GM23338 (cell line): Measurements from ENCODE around the gene NFE2L1. TPM values are rescaled to one million over a fixed set of nuclear protein-coding genes. Genes with fewer than 3 reads are reported as not detected.

Experiments used
- ATAC-seq: fragments of 200-7000 bp; cut with Tn5 transposase; 3 replicates; pipeline ENCODE4 v1.9.1; 2020
- DNase-seq: peaks from one replicate; pipeline ENCODE4 v3.0.0-alpha.2; 2015; ENCODE audit warnings: low spot score
- H2AFZ ChIP-seq: fragments of 200-600 bp; sonication (generic); 2 replicates; pipeline ENCODE4 v1.8.0; 2016; ENCODE audit warnings: antibody characterized with exemption, mild to moderate bottlenecking, moderate library complexity
- H3F3A ChIP-seq: fragments of 200-600 bp; sonication (generic); replicated peaks from 2 replicates; pipeline ENCODE4 v1.8.0; 2017; ENCODE audit warnings: antibody characterized with exemption, mixed run types, low read depth
- H3K27ac ChIP-seq: fragments of 200-600 bp; sonication (generic); 2 replicates; pipeline ENCODE4 v1.6.1; 2016; ENCODE audit warnings: low read depth
- H3K27me3 ChIP-seq: fragments of 200-600 bp; sonication (generic); 2 replicates; pipeline ENCODE4 v1.8.0; 2016; ENCODE audit warnings: mild to moderate bottlenecking, mixed run types, moderate library complexity; ENCODE audit not compliant: insufficient read depth
- H3K36me3 ChIP-seq: fragments of 200-600 bp; sonication (generic); 2 replicates; pipeline ENCODE4 v1.8.0; 2016; ENCODE audit warnings: mild to moderate bottlenecking; ENCODE audit not compliant: insufficient read depth
- H3K4me1 ChIP-seq: fragments of 200-600 bp; sonication (generic); 2 replicates; pipeline ENCODE4 v1.8.0; 2016; ENCODE audit warnings: mild to moderate bottlenecking, moderate library complexity; ENCODE audit not compliant: insufficient read depth
- H3K4me2 ChIP-seq: fragments of 200-600 bp; sonication (generic); 2 replicates; pipeline ENCODE4 v1.7.1; 2017; ENCODE audit warnings: mixed run types
- H3K4me3 ChIP-seq: fragments of 200-600 bp; sonication (generic); 2 replicates; pipeline ENCODE4 v1.6.1; 2016; ENCODE audit warnings: mixed run types
- H3K79me2 ChIP-seq: fragments of 200-600 bp; sonication (generic); replicated peaks from 2 replicates; pipeline ENCODE4 v1.8.0; 2017; ENCODE audit warnings: mild to moderate bottlenecking; ENCODE audit not compliant: insufficient read depth
- H3K9me2 ChIP-seq: fragments of 200-600 bp; sonication (generic); 2 replicates; pipeline ENCODE4 v1.8.0; 2017; ENCODE audit not compliant: insufficient read depth
- H4K20me1 ChIP-seq: fragments of 200-600 bp; sonication (generic); replicated peaks from 2 replicates; pipeline ENCODE4 v1.8.0; 2017; ENCODE audit warnings: mild to moderate bottlenecking; ENCODE audit not compliant: insufficient read depth
- H3K27ac Mint-ChIP-seq: 2 replicates; pipeline ENCODE4 v1.8.0; 2020; ENCODE audit warnings: inconsistent platforms, mild to moderate bottlenecking, moderate library complexity, mixed read lengths
- H3K27me3 Mint-ChIP-seq: 3 replicates; pipeline ENCODE4 v1.8.0; 2022; ENCODE audit warnings: low read depth, mild to moderate bottlenecking, moderate library complexity, mixed read lengths, inconsistent platforms; ENCODE audit not compliant: insufficient read depth, poor library complexity
- H3K36me3 Mint-ChIP-seq: 3 replicates; pipeline ENCODE4 v1.8.0; 2021; ENCODE audit warnings: low read depth, mild to moderate bottlenecking, inconsistent platforms, moderate library complexity, mixed read lengths
- H3K4me1 Mint-ChIP-seq: 3 replicates; pipeline ENCODE4 v1.8.0; 2020; ENCODE audit warnings: mild to moderate bottlenecking, inconsistent platforms, mixed read lengths
- H3K4me3 Mint-ChIP-seq: 3 replicates; pipeline ENCODE4 v1.8.0; 2021; ENCODE audit warnings: moderate library complexity, mild to moderate bottlenecking, inconsistent platforms, mixed read lengths
- H3K9me3 Mint-ChIP-seq: 3 replicates; pipeline ENCODE4 v1.8.0; 2020; ENCODE audit warnings: moderate library complexity, mild to moderate bottlenecking, inconsistent platforms, mixed read lengths
- CREB1 ChIP-seq: fragments of 250-450 bp; sonication (Bioruptor Pico); IDR thresholded peaks from 2 replicates; pipeline ENCODE4 v1.5.0; 2020; ENCODE audit warnings: low read depth, mild to moderate bottlenecking, moderate library complexity
- POLR2AphosphoS5 ChIP-seq: IDR thresholded peaks from 2 replicates; pipeline ENCODE4 v1.6.1; 2016; ENCODE audit warnings: antibody characterized with exemption, low read depth
- ZNF331 ChIP-seq: fragments of 250-450 bp; sonication (Bioruptor Pico); IDR thresholded peaks from 2 replicates; pipeline ENCODE4 v1.5.0; 2020; ENCODE audit warnings: low read depth, mild to moderate bottlenecking, moderate library complexity
- polyA plus RNA-seq: library from polyadenylated mRNA; unstranded; fragments of >200 nt; fragmentation: Nextera tagmentation; extraction: Ambion mirVana; gene quantifications from 2 replicates; pipeline ENCODE4 v1.2.1, GENCODE V29; 2016
- total RNA-seq: library from RNA; depleted of rRNA; stranded (reverse); fragments of >200 nt; shearing (Covaris generic); gene quantifications from 2 replicates; pipeline ENCODE4 v1.2.3, GENCODE V29; 2014
- TF ChIP-seq, protein P1 (sequence below): fragments of 250-450 bp; sonication (Bioruptor Pico); IDR thresholded peaks from 2 replicates; pipeline ENCODE4 v1.5.0; 2020; ENCODE audit warnings: mild to moderate bottlenecking, moderate library complexity
- TF ChIP-seq, protein P2 (sequence below): IDR thresholded peaks from one replicate; pipeline ENCODE4 v1.6.1; 2018; ENCODE audit warnings: antibody characterized with exemption; ENCODE audit not compliant: unreplicated experiment

NFE2L1 gene
- total and polyA plus RNA-seq, 2 experiments from 2014 or later = 39.9 to 138 TPM

DNA sequence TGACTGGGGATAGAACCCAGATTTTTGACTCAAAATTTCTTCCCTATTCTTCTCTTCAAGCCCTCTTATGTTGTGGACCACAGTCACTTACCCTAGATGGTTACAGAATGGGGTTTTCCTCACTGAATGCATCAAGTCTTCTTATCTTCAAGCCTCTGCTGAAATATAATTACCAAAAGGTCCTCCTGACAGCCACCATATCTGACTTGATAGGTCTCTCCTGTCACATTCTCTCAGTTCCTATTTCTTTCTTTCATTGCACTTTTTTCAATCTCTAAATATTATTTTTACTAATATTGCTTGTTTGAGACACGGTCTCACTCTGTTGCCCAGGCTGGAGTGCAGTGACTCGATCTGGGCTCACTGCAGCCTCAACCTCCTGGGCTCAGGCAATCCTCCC lies 9.5 kb upstream of the NFE2L1 start (continued):
- TF ChIP-seq, protein P1, sequence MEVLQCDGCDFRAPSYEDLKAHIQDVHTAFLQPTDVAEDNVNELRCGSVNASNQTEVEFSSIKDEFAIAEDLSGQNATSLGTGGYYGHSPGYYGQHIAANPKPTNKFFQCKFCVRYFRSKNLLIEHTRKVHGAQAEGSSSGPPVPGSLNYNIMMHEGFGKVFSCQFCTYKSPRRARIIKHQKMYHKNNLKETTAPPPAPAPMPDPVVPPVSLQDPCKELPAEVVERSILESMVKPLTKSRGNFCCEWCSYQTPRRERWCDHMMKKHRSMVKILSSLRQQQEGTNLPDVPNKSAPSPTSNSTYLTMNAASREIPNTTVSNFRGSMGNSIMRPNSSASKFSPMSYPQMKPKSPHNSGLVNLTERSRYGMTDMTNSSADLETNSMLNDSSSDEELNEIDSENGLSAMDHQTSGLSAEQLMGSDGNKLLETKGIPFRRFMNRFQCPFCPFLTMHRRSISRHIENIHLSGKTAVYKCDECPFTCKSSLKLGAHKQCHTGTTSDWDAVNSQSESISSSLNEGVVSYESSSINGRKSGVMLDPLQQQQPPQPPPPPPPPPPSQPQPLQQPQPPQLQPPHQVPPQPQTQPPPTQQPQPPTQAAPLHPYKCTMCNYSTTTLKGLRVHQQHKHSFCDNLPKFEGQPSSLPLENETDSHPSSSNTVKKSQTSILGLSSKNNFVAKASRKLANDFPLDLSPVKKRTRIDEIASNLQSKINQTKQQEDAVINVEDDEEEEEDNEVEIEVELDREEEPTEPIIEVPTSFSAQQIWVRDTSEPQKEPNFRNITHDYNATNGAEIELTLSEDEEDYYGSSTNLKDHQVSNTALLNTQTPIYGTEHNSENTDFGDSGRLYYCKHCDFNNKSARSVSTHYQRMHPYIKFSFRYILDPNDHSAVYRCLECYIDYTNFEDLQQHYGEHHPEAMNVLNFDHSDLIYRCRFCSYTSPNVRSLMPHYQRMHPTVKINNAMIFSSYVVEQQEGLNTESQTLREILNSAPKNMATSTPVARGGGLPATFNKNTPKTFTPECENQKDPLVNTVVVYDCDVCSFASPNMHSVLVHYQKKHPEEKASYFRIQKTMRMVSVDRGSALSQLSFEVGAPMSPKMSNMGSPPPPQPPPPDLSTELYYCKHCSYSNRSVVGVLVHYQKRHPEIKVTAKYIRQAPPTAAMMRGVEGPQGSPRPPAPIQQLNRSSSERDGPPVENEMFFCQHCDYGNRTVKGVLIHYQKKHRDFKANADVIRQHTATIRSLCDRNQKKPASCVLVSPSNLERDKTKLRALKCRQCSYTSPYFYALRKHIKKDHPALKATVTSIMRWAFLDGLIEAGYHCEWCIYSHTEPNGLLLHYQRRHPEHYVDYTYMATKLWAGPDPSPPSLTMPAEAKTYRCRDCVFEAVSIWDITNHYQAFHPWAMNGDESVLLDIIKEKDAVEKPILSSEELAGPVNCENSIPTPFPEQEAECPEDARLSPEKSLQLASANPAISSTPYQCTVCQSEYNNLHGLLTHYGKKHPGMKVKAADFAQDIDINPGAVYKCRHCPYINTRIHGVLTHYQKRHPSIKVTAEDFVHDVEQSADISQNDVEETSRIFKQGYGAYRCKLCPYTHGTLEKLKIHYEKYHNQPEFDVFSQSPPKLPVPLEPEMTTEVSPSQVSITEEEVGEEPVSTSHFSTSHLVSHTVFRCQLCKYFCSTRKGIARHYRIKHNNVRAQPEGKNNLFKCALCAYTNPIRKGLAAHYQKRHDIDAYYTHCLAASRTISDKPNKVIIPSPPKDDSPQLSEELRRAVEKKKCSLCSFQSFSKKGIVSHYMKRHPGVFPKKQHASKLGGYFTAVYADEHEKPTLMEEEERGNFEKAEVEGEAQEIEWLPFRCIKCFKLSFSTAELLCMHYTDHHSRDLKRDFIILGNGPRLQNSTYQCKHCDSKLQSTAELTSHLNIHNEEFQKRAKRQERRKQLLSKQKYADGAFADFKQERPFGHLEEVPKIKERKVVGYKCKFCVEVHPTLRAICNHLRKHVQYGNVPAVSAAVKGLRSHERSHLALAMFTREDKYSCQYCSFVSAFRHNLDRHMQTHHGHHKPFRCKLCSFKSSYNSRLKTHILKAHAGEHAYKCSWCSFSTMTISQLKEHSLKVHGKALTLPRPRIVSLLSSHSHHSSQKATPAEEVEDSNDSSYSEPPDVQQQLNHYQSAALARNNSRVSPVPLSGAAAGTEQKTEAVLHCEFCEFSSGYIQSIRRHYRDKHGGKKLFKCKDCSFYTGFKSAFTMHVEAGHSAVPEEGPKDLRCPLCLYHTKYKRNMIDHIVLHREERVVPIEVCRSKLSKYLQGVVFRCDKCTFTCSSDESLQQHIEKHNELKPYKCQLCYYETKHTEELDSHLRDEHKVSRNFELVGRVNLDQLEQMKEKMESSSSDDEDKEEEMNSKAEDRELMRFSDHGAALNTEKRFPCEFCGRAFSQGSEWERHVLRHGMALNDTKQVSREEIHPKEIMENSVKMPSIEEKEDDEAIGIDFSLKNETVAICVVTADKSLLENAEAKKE (CRISPR knock-in tag) = no peak

DNA sequence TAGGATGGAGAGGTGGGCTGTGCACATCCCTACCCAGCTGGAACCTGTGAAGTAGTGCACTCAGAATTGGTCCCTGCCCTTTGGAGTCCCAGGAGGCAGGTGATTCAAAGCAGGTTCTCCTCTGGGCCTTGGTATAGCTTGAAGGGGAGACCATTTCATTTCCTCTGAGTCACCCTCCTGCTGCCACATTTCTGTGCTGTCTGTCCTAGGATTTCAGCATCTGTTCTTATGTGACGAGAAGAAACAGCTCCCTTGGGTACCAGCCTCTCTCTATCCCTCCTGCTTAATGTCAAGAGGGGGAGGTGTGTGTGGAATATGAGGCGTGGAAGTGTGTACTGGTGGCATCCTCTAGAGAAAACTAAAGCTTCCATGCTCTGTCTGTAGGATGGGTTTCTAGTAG lies 5.0 kb upstream of the NFE2L1 start:
- Mint-ChIP-seq H3K4me3 (no peak overlapping the region), H3K27ac (no peak overlapping the region), H3K36me3 (peaks cover 6% of the 10 kb centered on the region; the same call in 1 of the 3 replicates), H3K9me3 (no peaks in the 10 kb centered on the region), H3K27me3 (peaks cover 23% of the 10 kb centered on the region), H3K4me1 (peaks cover 23% of the 10 kb centered on the region)
- Histone ChIP-seq H4K20me1 (no peaks in the 10 kb centered on the region; the same call in 1 of the 2 replicates), H3K27ac (no peak overlapping the region), H3F3A (peaks cover 13% of the 10 kb centered on the region; the same call in 1 of the 2 replicates), H3K79me2 (peaks cover 14% of the 10 kb centered on the region), H3K9me2 (no peaks in the 10 kb centered on the region), H3K4me1 (peaks cover 17% of the 10 kb centered on the region), H3K4me3 (no peak overlapping the region), H3K4me2 (no peak overlapping the region), H2AFZ (no peak overlapping the region), H3K27me3 (peaks cover 15% of the 10 kb centered on the region), H3K36me3 (no peaks in the 10 kb centered on the region)
- TF ChIP-seq ZNF331 (CRISPR knock-in tag) (no peak), POLR2AphosphoS5 (no peak), CREB1 (CRISPR knock-in tag) (no peak)
- TF ChIP-seq, protein P2, sequence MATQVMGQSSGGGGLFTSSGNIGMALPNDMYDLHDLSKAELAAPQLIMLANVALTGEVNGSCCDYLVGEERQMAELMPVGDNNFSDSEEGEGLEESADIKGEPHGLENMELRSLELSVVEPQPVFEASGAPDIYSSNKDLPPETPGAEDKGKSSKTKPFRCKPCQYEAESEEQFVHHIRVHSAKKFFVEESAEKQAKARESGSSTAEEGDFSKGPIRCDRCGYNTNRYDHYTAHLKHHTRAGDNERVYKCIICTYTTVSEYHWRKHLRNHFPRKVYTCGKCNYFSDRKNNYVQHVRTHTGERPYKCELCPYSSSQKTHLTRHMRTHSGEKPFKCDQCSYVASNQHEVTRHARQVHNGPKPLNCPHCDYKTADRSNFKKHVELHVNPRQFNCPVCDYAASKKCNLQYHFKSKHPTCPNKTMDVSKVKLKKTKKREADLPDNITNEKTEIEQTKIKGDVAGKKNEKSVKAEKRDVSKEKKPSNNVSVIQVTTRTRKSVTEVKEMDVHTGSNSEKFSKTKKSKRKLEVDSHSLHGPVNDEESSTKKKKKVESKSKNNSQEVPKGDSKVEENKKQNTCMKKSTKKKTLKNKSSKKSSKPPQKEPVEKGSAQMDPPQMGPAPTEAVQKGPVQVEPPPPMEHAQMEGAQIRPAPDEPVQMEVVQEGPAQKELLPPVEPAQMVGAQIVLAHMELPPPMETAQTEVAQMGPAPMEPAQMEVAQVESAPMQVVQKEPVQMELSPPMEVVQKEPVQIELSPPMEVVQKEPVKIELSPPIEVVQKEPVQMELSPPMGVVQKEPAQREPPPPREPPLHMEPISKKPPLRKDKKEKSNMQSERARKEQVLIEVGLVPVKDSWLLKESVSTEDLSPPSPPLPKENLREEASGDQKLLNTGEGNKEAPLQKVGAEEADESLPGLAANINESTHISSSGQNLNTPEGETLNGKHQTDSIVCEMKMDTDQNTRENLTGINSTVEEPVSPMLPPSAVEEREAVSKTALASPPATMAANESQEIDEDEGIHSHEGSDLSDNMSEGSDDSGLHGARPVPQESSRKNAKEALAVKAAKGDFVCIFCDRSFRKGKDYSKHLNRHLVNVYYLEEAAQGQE = no peak
- no peak for DNase-seq
- ATAC-seq = no peak
